ENCODE data around the gene ZFYVE28.

DNA sequence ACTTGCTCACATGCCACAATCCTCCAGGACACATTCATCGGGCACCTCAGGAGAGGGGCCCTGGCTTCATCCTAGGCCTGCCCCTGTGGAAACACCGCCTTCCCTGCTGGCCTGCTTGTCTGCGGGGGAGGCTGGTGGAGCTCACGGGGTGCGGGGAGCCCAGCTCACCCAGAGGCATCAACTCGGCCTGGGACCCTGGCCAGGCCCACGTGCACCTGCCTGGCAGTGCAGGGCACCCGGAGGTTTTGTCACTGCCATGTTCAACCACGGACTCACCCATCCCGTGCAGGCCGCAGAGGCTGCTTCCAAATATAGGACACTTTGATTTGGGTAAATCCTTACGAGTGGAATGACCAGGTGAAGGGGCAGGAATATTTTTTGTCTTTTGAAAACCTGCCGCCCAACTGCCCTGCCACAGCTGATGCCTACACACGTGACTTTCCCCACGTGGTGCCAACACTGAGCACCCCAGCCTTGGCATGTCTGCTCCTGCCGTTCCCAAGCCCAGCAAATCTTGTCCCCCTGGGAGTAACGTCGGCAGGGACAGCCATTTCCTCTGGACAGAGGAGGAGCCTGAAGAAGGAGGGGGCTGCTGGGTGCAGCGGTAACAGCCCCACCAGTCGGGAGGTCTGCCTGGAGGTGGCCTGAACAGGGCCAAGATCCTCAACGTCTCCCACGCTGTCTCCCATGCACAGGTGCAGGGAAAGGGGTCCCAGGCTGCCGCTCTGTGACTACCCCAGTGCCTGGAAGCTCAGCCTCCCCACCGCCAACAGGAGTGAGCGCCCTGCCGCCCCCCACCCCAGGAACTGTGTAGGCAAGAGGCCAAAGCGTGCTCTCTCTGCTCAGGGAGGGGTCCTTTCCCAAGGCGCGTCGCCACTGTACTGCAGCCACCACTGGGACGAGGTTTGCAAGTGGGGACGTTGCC is 165.0 kb downstream of the ZFYVE28 start:
- TF ChIP-seq ZNF384 (IDR thresholded peaks at IDR 0.05) (no peak), FOXM1 (IDR thresholded peaks at IDR 0.05; ENCODE audit: borderline replicate concordance) (no peak), SUZ12 (IDR thresholded peaks at IDR 0.05) (no peak), FOXK2 (IDR thresholded peaks at IDR 0.05) (no peak), CTBP1 (IDR thresholded peaks at IDR 0.05; ENCODE audit: borderline replicate concordance) (no peak), SP1 (IDR thresholded peaks at IDR 0.05) (no peak)

Data from HEK293T (cell line).